ENCODE measurements around the gene FOXP1.
"Not testable (repeated sequence)": the region's sequence is repeated elsewhere in the genome, so short reads cannot be mapped to it uniquely, and the experiment has no call there.

Gene FOXP1

GRCh38 chr3:71327936-71328335, 255.6 kb downstream of the FOXP1 start:
- no peak for DNase-seq (ENCODE audit: low spot score)

- DNase-seq (ENCODE audit: low spot score): no peak
Observed at GRCh38 chr3:71325715-71326114, 257.8 kb downstream of the FOXP1 start.

- not testable (repeated sequence) for DNase-seq (ENCODE audit: low spot score)
Observed at GRCh38 chr3:71324224-71324623, 259.3 kb downstream of the FOXP1 start.

GRCh38 chr3:71323558-71323957, 260.0 kb downstream of the FOXP1 start:
- no peak for DNase-seq (ENCODE audit: low spot score)

GRCh38 chr3:71322154-71322553, 261.4 kb downstream of the FOXP1 start:
- no peak for DNase-seq (ENCODE audit: low spot score)

- DNase-seq (ENCODE audit: low spot score): no peak
Observed at GRCh38 chr3:71319771-71320170, 263.8 kb downstream of the FOXP1 start.

- no peak for DNase-seq (ENCODE audit: low spot score)
Observed at GRCh38 chr3:71318458-71318827, 265.1 kb downstream of the FOXP1 start.

GRCh38 chr3:71317749-71318457, 265.6 kb downstream of the FOXP1 start:
- no peak for DNase-seq (ENCODE audit: low spot score)

GRCh38 chr3:71317140-71317539, 266.4 kb downstream of the FOXP1 start:
- no peak for DNase-seq (ENCODE audit: low spot score)

GRCh38 chr3:71316066-71316777, 267.3 kb downstream of the FOXP1 start:
- no peak for DNase-seq (ENCODE audit: low spot score)

- DNase-seq (ENCODE audit: low spot score): no peak
Observed at GRCh38 chr3:71315431-71315830, 268.1 kb downstream of the FOXP1 start.

- DNase-seq (ENCODE audit: low spot score): no peak
Observed at GRCh38 chr3:71313844-71314243, 269.7 kb downstream of the FOXP1 start.

- no peak for DNase-seq (ENCODE audit: low spot score)
Observed at GRCh38 chr3:71312461-71312860, 271.1 kb downstream of the FOXP1 start.

GRCh38 chr3:71311661-71312046, 271.9 kb downstream of the FOXP1 start:
- DNase-seq (ENCODE audit: low spot score): no peak

- no peak for DNase-seq (ENCODE audit: low spot score)
Observed at GRCh38 chr3:71310980-71311660, 272.4 kb downstream of the FOXP1 start.

GRCh38 chr3:71310359-71310979, 273.1 kb downstream of the FOXP1 start:
- no peak for DNase-seq (ENCODE audit: low spot score)

- no peak for DNase-seq (ENCODE audit: low spot score)
Observed at GRCh38 chr3:71309886-71310285, 273.6 kb downstream of the FOXP1 start.

- no peak for DNase-seq (ENCODE audit: low spot score)
Observed at GRCh38 chr3:71309342-71309741, 274.2 kb downstream of the FOXP1 start.

GRCh38 chr3:71308836-71309235, 274.7 kb downstream of the FOXP1 start:
- no peak for DNase-seq (ENCODE audit: low spot score)

GRCh38 chr3:71307991-71308697, 275.4 kb downstream of the FOXP1 start:
- no peak for DNase-seq (ENCODE audit: low spot score)

- DNase-seq (ENCODE audit: low spot score): no peak
Observed at GRCh38 chr3:71305231-71306206, 278.0 kb downstream of the FOXP1 start.

Measured in RKO (cell line).